HG03378 (cell line): Measurements from ENCODE around the gene CSKMT.
A peak's percentile ranks its signal among the peaks of the same experiment; 100 is the strongest.
"Not testable (repeated sequence)": the region's sequence is repeated elsewhere in the genome, so short reads cannot be mapped to it uniquely, and the experiment has no call there.

Experiments
- ATAC-seq: cut with Tn5 transposase; IDR thresholded peaks from one replicate; pipeline ENCODE4 v1.9.1; 2021; ENCODE audit warnings: mild to moderate bottlenecking, moderate library complexity; ENCODE audit not compliant: unreplicated experiment

Gene CSKMT

GRCh38 chr11:62652161-62653006 lies 12.7 kb upstream of the CSKMT start:
- peak; percentile 16 for ATAC-seq

GRCh38 chr11:62654297-62654696 lies 10.8 kb upstream of the CSKMT start:
- no peak for ATAC-seq

DNA sequence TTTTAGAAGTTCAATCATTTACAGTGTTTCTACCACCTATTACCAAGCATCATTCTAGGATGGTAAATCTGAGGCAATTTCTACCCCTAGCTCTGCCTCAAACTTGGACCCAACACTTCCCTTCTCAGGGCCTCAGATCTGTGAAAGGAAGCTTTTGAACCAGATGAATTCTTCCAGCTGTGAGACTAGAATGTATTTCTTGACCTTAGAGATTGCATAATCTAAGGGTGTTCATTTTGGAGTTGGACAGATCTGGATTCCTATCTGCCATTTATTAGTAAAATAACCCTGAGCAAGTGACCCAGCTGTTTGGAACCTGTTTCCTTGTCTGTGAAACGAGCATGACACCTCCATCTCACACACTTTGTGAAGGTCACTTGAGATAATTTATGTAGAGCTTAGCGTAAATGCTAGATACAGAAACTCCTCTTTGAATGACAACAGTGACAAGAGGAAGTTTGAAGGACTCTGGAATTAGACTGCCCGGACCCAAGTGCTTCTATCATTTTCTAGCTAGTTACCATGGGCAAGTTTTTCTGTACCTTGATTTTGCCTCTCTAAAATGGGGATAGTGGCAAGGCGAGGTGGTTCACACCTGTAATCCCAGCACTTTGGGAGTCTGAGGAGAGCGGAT lies 8.2 kb upstream of the CSKMT start:
- ATAC-seq = no peak

- ATAC-seq = no peak
These were observed 572 bp upstream of the CSKMT start for GRCh38 chr11:62664405-62665074.

- peak; percentile 6 for ATAC-seq
These were observed 617 bp downstream of the CSKMT start for GRCh38 chr11:62665599-62666258.

- ATAC-seq = no peak
These were observed 1.3 kb downstream of the CSKMT start for GRCh38 chr11:62666259-62666926.

DNA sequence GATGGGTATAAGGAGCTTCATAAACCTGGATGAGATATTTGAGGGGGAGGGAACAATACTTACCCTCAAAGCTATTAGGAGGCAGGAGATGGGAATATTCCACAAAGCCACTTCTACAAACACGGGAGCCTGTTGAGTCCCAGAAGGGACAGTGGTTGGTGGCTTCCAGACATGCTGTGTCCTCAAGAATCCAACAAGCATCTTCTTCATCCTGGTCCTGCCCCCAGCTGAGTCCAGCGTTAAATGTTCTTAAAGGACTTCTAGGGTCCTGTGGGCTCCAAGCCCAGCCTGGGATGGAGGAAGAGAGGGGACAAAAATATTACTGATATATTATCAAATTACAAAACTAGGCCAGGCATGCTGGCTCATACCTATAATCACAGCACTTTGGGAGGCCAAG lies 2.3 kb downstream of the CSKMT start:
- ATAC-seq = no peak

DNA sequence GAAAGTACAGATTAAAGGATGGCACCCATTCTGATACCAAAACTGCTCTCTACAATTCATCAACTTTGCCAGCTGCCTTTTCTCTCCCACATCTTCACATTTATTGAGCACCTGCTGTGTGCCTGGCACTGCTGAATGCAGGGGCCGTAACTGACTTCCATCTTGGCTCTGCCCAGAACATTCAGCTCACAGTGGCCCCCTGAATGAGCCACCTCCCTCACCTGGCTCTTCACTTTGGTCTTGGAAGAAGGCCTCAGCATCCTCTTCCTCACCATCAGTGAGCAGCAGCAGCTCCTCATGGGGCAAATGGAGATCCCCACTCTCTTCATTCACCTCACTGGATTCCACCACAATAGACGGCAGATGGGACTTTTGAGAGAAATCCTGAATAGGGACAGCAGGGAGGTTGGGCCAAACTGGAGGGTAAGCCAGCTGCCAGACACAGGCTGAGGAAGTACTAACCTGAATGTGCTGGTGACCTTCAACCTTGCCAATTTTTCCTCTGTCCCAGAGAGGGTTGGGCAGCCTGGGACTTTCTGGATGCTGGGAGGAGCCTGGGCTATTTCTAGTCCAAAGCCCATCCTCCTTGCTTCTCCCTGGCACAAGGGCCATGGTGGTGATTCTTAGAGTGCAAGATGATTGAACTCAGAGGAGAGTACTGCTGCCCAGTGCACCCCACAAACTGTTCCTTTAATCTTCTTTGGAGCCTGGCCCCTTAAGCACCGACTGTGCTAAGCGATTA lies 4.5 kb downstream of the CSKMT start:
- no peak for ATAC-seq

DNA sequence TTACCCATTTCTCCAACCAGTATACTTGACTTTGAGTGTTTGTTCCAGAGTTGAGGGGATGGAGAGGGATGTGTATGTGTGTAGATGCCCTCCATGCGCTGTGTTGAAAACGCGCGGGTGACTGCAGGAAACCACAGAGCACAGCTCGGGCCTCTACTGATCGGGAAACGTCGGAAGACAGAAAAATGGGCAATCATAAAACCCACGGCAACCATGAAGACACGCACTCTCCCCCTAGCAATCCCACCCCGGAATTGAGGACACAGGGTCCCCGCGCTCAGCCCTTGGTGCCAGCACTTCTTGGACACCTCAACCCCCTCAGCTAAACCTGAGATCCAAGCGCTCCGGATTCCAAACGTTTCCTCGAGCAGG lies 6.1 kb downstream of the CSKMT start:
- peak; percentile 4 for ATAC-seq

DNA sequence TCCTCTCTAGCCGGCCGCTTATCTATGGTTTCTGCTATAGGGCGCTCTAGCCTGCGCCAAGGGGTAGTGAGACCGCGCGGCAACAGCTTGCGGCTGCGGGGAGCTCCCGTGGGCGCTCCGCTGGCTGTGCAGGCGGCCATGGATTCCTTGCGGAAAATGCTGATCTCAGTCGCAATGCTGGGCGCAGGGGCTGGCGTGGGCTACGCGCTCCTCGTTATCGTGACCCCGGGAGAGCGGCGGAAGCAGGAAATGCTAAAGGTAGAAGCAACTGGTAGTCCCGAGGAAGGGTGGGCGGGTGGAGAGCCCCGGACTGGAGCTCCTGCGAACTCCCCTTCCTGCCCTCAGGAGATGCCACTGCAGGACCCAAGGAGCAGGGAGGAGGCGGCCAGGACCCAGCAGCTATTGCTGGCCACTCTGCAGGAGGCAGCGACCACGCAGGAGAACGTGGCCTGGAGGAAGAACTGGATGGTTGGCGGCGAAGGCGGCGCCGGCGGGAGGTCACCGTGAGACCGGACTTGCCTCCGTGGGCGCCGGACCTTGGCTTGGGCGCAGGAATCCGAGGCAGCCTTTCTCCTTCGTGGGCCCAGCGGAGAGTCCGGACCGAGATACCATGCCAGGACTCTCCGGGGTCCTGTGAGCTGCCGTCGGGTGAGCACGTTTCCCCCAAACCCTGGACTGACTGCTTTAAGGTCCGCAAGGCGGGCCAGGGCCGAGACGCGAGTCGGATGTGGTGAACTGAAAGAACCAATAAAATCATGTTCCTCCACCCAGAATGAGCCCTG lies 6.7 kb downstream of the CSKMT start, which contains the start of the genes LBHD1 and UQCC3:
Gene LBHD1 (minus strand): TSS at position 660 of the 782 bp plus-strand sequence. CDS start 2,236 bp downstream, outside the sequence.
Gene UQCC3 (plus strand): TSS at position 66 of the 782 bp plus-strand sequence. CDS start 73 bp downstream, at position 139.
- peak; percentile 44 for ATAC-seq

DNA sequence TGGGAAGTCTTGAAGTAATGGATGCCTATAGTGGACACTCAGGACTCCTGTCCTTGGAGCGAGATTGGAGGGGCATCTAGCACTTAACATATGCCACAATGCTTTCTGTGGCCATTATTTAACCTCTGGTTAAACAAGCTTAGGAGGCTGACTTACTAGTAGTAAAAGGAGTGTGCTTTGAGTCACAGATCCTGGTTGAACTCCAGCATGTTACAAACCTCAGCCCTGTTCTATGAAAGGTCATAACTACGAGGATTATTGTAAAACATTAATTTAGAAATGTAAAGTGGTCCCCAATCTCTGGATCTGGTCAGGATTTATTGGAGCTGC lies 8.0 kb downstream of the CSKMT start:
- ATAC-seq = no peak

GRCh38 chr11:62675415-62675814 lies 10.3 kb downstream of the CSKMT start:
- ATAC-seq = not testable (repeated sequence)

- no peak for ATAC-seq
These were observed 11.6 kb downstream of the CSKMT start for GRCh38 chr11:62676698-62677097.

DNA sequence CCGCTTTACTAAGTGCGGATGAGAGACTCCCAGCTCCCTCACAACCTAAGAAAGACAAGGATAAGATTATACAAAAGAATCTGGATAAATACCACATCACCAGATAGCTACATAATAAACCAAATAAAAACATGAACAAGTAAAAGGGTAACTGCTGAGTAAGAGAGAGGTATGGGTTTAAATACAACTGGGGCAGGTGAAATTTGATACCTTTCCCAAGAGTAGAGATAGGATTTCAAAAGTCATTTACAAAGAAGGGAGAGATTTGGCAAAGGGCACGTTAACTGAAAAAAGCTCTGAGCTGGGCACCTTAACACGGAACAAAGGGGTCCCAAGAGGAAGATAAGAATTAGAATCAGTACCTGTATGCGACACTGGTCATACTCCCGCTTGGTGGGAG lies 12.0 kb downstream of the CSKMT start:
- ATAC-seq = no peak

- no peak for ATAC-seq
These were observed 12.6 kb downstream of the CSKMT start for GRCh38 chr11:62677714-62678113.

GRCh38 chr11:62678433-62678769 lies 13.3 kb downstream of the CSKMT start:
- no peak for ATAC-seq

- ATAC-seq = peak; percentile 52
These were observed 13.9 kb downstream of the CSKMT start, which contains the start of gene UBXN1 for GRCh38 chr11:62678770-62679696. TSS of gene UBXN1 (minus strand) at chr11:62679073. CDS start at chr11:62678923, 150 bp downstream.

- ATAC-seq = peak; percentile 72
These were observed 15.7 kb downstream of the CSKMT start for GRCh38 chr11:62680825-62681240.
